Neutrophil (primary cell): Measurements from ENCODE around the gene ZDHHC9.

Experiments
- H3K27ac ChIP-seq: fragments of 200-600 bp; sonication (generic); 2 replicates; pipeline ENCODE4 v1.5.1; 2016; ENCODE audit warnings: mild to moderate bottlenecking, moderate library complexity
- H3K27me3 ChIP-seq: fragments of 200-600 bp; sonication (generic); 2 replicates; pipeline ENCODE4 v1.6.0; 2016; ENCODE audit warnings: mild to moderate bottlenecking
- H3K36me3 ChIP-seq: fragments of 200-600 bp; sonication (generic); 2 replicates; pipeline ENCODE4 v1.5.1; 2017
- H3K4me1 ChIP-seq, 2 experiments: fragments of 200-600 bp in 1 of 2; sonication (generic) in 1 of 2; 1 replicate in 1 of 2; 2 replicates in 1 of 2; pipeline versions ENCODE4 v1.5.1 to v1.6.1; 2013 to 2016; ENCODE audit warnings: low read depth in 1 of 2, low read length in 1 of 2, mild to moderate bottlenecking in 1 of 2, moderate library complexity in 1 of 2; ENCODE audit not compliant: control insufficient read depth in 1 of 2, insufficient read depth in 1 of 2
- H3K4me3 ChIP-seq, 2 experiments: fragments of 200-600 bp in 1 of 2; sonication (generic) in 1 of 2; 1 replicate in 1 of 2; 2 replicates in 1 of 2; pipeline ENCODE4 v1.5.1; 2013 to 2016; ENCODE audit warnings: low read depth in 1 of 2, low read length in 1 of 2, mild to moderate bottlenecking in 1 of 2, moderate library complexity in 1 of 2
- H3K9me3 ChIP-seq: fragments of 200-600 bp; sonication (generic); 2 replicates; pipeline ENCODE4 v1.5.1; 2016
- CTCF ChIP-seq: fragments of 200-600 bp; sonication (generic); IDR thresholded peaks from 2 replicates; pipeline ENCODE4 v1.5.1; 2016; ENCODE audit warnings: antibody characterized with exemption

The ZDHHC9 gene

GRCh38 chrX:129783291-129783713 lies 60.4 kb downstream of the ZDHHC9 start:
- TF ChIP-seq CTCF: no peak
- Histone ChIP-seq H3K9me3 (no peaks in the 10 kb centered on the region), H3K4me3 (peak overlapping the region; percentile 71 to 93), H3K27ac (peak overlapping the region; percentile 99), H3K4me1 (peaks cover 75% of the 10 kb centered on the region in 2 experiments), H3K27me3 (no peaks in the 10 kb centered on the region), H3K36me3 (peaks cover 41% of the 10 kb centered on the region)

DNA sequence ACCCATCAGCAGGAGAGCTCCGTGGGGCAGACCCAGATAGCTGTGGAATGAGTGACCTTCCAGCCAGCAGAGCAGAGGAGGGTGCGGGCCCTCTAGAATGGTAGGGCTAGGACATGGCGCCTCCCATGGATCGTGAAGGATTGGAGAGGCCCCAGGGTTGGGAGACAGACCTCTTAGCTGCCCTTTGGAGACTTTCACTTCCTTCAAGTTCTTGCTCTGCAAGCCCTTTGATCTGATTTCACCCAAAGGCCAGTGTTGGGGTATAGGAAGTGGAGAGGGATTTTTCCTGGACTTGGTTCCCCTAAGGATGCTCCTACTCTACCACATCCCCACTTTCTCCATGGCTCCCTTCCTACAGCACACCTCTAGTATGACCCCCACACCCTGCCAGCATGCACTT lies 61.0 kb downstream of the ZDHHC9 start:
- TF ChIP-seq CTCF: no peak
- H3K9me3 ChIP-seq: no peaks in the 10 kb centered on the region
- H3K27me3 ChIP-seq: no peaks in the 10 kb centered on the region
- peaks cover 35% of the 10 kb centered on the region for H3K36me3 ChIP-seq
- H3K4me1 ChIP-seq: peaks cover 79 to 80% of the 10 kb centered on the region in 2 experiments
- H3K4me3 ChIP-seq: peak overlapping the region; percentile 71 to 93
- peak overlapping the region; percentile 99 for H3K27ac ChIP-seq

GRCh38 chrX:129781680-129782495 lies 61.8 kb downstream of the ZDHHC9 start:
- Histone ChIP-seq H3K4me3 (peak overlapping the region; percentile 71 to 93), H3K27me3 (no peaks in the 10 kb centered on the region), H3K27ac (peak overlapping the region; percentile 99), H3K36me3 (peaks cover 29% of the 10 kb centered on the region), H3K4me1 (peaks cover 80% of the 10 kb centered on the region in 2 experiments), H3K9me3 (no peaks in the 10 kb centered on the region)
- TF ChIP-seq CTCF: no peak

DNA sequence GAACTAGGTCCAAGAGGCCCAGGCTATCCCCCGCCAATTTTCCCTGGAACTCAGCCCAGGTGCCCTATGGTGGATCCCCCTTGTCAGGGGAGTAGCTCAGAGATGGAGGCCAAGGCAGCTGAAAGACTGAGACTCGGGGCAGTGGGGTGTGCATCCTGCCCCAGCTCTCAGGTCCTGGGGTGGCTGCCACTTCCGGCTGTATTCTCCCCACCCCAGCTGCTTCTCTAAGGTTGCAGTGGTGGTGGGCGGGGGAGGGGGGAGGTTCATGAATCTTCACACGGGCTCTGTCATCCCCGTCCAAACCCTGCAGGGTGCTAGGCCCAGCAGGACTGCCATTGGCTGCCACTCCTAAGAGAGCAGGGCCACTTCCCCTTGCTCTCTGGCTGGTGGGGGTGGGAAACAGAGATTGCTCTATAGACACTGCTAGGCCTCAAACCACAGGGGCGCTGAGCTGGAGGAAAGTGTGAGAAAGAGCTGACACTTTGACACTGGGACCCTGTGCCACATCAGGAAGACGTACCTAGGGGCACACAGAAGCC lies 62.5 kb downstream of the ZDHHC9 start:
- peak; percentile 45 for TF ChIP-seq CTCF
- Histone ChIP-seq H3K4me3 (peak overlapping the region; percentile 71 to 93), H3K27ac (peak overlapping the region; percentile 99), H3K36me3 (peaks cover 29% of the 10 kb centered on the region), H3K4me1 (peaks cover 81 to 82% of the 10 kb centered on the region in 2 experiments), H3K9me3 (no peaks in the 10 kb centered on the region), H3K27me3 (no peaks in the 10 kb centered on the region)

- Histone ChIP-seq H3K27ac (peak overlapping the region; percentile 99), H3K36me3 (peaks cover 28% of the 10 kb centered on the region), H3K4me3 (peak overlapping the region; percentile 71 to 93), H3K9me3 (no peaks in the 10 kb centered on the region), H3K4me1 (peaks cover 81% of the 10 kb centered on the region in 2 experiments), H3K27me3 (no peaks in the 10 kb centered on the region)
- no peak for TF ChIP-seq CTCF
Observed at GRCh38 chrX:129780441-129781105, 63.1 kb downstream of the ZDHHC9 start.
